MCF 10A (cell line): ENCODE results near the gene HNRNPA2B1. TPM values are rescaled to one million over a fixed set of nuclear protein-coding genes. Genes with fewer than 3 reads are reported as not detected.

ENCODE experiments used
- BruUV-seq: library from RNA; stranded (reverse); fragments of 400-500 nt; replicated peaks from 2 replicates; lab custom pipeline; 2021; lab: Mats Ljungman, UMichigan
- CTCF ChIA-PET: fragments of 300-600 bp; sonication (Branson Sonifier 250); formaldehyde crosslinking; extraction: SDS; loops from one replicate; lab custom pipeline; 2021; ENCODE audit warnings: antibody characterized with exemption, inconsistent platforms; lab: Yijun Ruan, JAX
- POLR2A ChIA-PET: fragments of 300-600, 350-650 bp; sonication (Branson Sonifier 250); formaldehyde crosslinking; extraction: SDS; loops from one replicate; lab custom pipeline; 2020; ENCODE audit warnings: antibody characterized with exemption, inconsistent platforms; lab: Yijun Ruan, JAX
- DNase-seq: peaks from one replicate; pipeline ENCODE4 v3.0.0-alpha.2; 2018; ENCODE audit not compliant: unreplicated experiment
- H3K27ac Mint-ChIP-seq: one replicate; pipeline ENCODE4 v1.8.0; 2022; ENCODE audit warnings: mild to moderate bottlenecking, low read depth, mixed read lengths; ENCODE audit not compliant: unreplicated experiment
- H3K27me3 Mint-ChIP-seq: one replicate; pipeline ENCODE4 v1.8.0; 2022; ENCODE audit warnings: mixed read lengths; ENCODE audit not compliant: insufficient read depth, unreplicated experiment
- H3K36me3 Mint-ChIP-seq: one replicate; pipeline ENCODE4 v1.8.0; 2022; ENCODE audit warnings: mild to moderate bottlenecking, moderate library complexity, mixed read lengths; ENCODE audit not compliant: insufficient read depth, unreplicated experiment
- H3K4me1 Mint-ChIP-seq: one replicate; pipeline ENCODE4 v1.8.0; 2022; ENCODE audit warnings: mixed read lengths; ENCODE audit not compliant: insufficient read depth, unreplicated experiment
- H3K4me3 Mint-ChIP-seq: one replicate; pipeline ENCODE4 v1.8.0; 2022; ENCODE audit warnings: mild to moderate bottlenecking, moderate library complexity, mixed read lengths; ENCODE audit not compliant: unreplicated experiment
- H3K9me3 Mint-ChIP-seq: one replicate; pipeline ENCODE4 v1.8.0; 2022; ENCODE audit warnings: mixed read lengths; ENCODE audit not compliant: unreplicated experiment
- CTCF ChIP-seq: fragments of 200-600 bp; IDR thresholded peaks from one replicate; pipeline ENCODE4 v1.8.0; 2022; ENCODE audit warnings: antibody characterized with exemption, mild to moderate bottlenecking; ENCODE audit not compliant: unreplicated experiment
- intact Hi-C: fragments of 100-400 bp; cut with micrococcal nuclease; formaldehyde crosslinking; loops from 2 replicates; pipeline ENCODE4 v1.14.1; 2022
- total RNA-seq: library from RNA; stranded (reverse); gene quantifications from 2 replicates; pipeline ENCODE4 v1.2.3, GENCODE V29; 2022

The HNRNPA2B1 gene
- total RNA-seq, 1 experiment from 2014 or later, result 646 TPM

GRCh38 chr7:26168458-26169023, 32.0 kb downstream of the HNRNPA2B1 start:
- H3K36me3 Mint-ChIP-seq, result no peaks in the 10 kb centered on the region
- POLR2A ChIA-PET, result interaction anchor here (1.2 kb wide), 1 partner anchor 12 kb away, joined by 3 read pairs; no protein-coding TSS in a partner anchor
- no peak overlapping the region for H3K4me3 Mint-ChIP-seq
- no peak for TF ChIP-seq CTCF
- no peaks in the 10 kb centered on the region for H3K9me3 Mint-ChIP-seq
- intact Hi-C loops, result no loop called here
- H3K4me1 Mint-ChIP-seq, result peaks cover 9% of the 10 kb centered on the region
- CTCF ChIA-PET, result interaction anchor here (0.7 kb wide), 1 partner anchor 1090 kb away, joined by 3 read pairs; no protein-coding TSS in a partner anchor
- no peak for DNase-seq
- H3K27me3 Mint-ChIP-seq, result no peaks in the 10 kb centered on the region
- BruUV-seq, result no TSS peak
- H3K27ac Mint-ChIP-seq, result no peak overlapping the region

GRCh38 chr7:26167303-26167934, 33.1 kb downstream of the HNRNPA2B1 start:
- intact Hi-C loops, result no loop called here
- BruUV-seq, result no TSS peak
- no peak overlapping the region for H3K4me3 Mint-ChIP-seq
- no peak for TF ChIP-seq CTCF
- H3K4me1 Mint-ChIP-seq, result peaks cover 9% of the 10 kb centered on the region
- H3K27ac Mint-ChIP-seq, result no peak overlapping the region
- POLR2A ChIA-PET, result interaction anchor here (1.2 to 2.6 kb wide), 5 partner anchors 11 to 88 kb away, joined by 3 to 14 read pairs (median 4); no protein-coding TSS in a partner anchor
- CTCF ChIA-PET, result interaction anchor here (1.6 kb wide), 1 partner anchor 78 kb away, joined by 8 read pairs; no protein-coding TSS in a partner anchor
- H3K36me3 Mint-ChIP-seq, result no peaks in the 10 kb centered on the region
- no peaks in the 10 kb centered on the region for H3K9me3 Mint-ChIP-seq
- H3K27me3 Mint-ChIP-seq, result no peaks in the 10 kb centered on the region
- no peak for DNase-seq

GRCh38 chr7:26166684-26167266, 33.8 kb downstream of the HNRNPA2B1 start:
- TF ChIP-seq CTCF, result no peak
- Mint-ChIP-seq H3K27me3 (no peaks in the 10 kb centered on the region), H3K36me3 (no peaks in the 10 kb centered on the region), H3K27ac (no peak overlapping the region), H3K9me3 (no peaks in the 10 kb centered on the region), H3K4me1 (peaks cover 9% of the 10 kb centered on the region), H3K4me3 (no peak overlapping the region)
- POLR2A ChIA-PET, result interaction anchor here (0.8 to 2.6 kb wide), 6 partner anchors 11 to 88 kb away, joined by 3 to 14 read pairs (median 4); no protein-coding TSS in a partner anchor
- CTCF ChIA-PET, result interaction anchor here (0.6 to 1.6 kb wide), 4 partner anchors 14 to 515 kb away, joined by 3 to 8 read pairs (median 4); partner anchors contain the start of gene NFE2L3
- no TSS peak for BruUV-seq
- intact Hi-C loops, result no loop called here
- no peak for DNase-seq
